ENCODE results near the gene CASP10.

GRCh38 chr2:201171259-201171814, 11.6 kb upstream of the CASP10 start:
- TF ChIP-seq CTCF (IDR thresholded peaks at IDR 0.05) (no peak), POLR2A (IDR thresholded peaks at IDR 0.05; ENCODE audit: low read depth) (no peak), POLR2AphosphoS5 (IDR thresholded peaks at IDR 0.05) (no peak)

Data from esophagus muscularis mucosa (tissue), 3 donors.